ENCODE measurements around the gene LRFN5.

- TF ChIP-seq CTCF (IDR thresholded peaks at IDR 0.05; ENCODE audit: low read length) = no peak
- TF ChIP-seq EZH2 (IDR thresholded peaks at IDR 0.05; ENCODE audit: borderline replicate concordance, low read length) = no peak
Measured at GRCh38 chr14:41568979-41569378, 37.7 kb upstream of the LRFN5 start.

Measured in OCI-LY1 (cell line).